CD8-positive, alpha-beta memory T cell (primary cell): Measurements from ENCODE around the gene NUBP2. TPM values are rescaled to one million over a fixed set of nuclear protein-coding genes. Genes with fewer than 3 reads are reported as not detected.
A peak's percentile ranks its signal among the peaks of the same experiment; 100 is the strongest.

Experiments used
- CTCF ChIA-PET: fragments of 350-600 bp; sonication (Branson Sonifier 250); formaldehyde crosslinking; loops from one replicate; lab custom pipeline; 2021; ENCODE audit warnings: antibody characterized with exemption; lab: Charles Lee
- POLR2A ChIA-PET: fragments of 350-600 bp; sonication (Branson Sonifier 250); formaldehyde crosslinking; loops from one replicate; lab custom pipeline; 2021; ENCODE audit warnings: antibody characterized with exemption; lab: Charles Lee
- DNase-seq, 5 donors: peaks; one replicate each; pipeline versions ENCODE4 v3.0.0 to v3.0.0-alpha.2; 2020 to 2022; ENCODE audit warnings: mixed read lengths in 1 of 5
- H3K27ac ChIP-seq: one replicate; pipeline ENCODE4 v1.7.0; 2013; ENCODE audit warnings: low read depth, mild to moderate bottlenecking, low read length, moderate library complexity
- H3K27me3 ChIP-seq: 2 replicates; pipeline ENCODE4 v1.7.0; 2013; ENCODE audit warnings: low read length, mild to moderate bottlenecking; ENCODE audit not compliant: insufficient read depth, poor library complexity, severe bottlenecking
- H3K36me3 ChIP-seq: 2 replicates; pipeline ENCODE4 v1.7.0; 2013; ENCODE audit warnings: mild to moderate bottlenecking, low read length, moderate library complexity; ENCODE audit not compliant: insufficient read depth
- H3K4me1 ChIP-seq: 2 replicates; pipeline ENCODE4 v1.7.0; 2013; ENCODE audit warnings: mild to moderate bottlenecking, low read length, moderate library complexity; ENCODE audit not compliant: insufficient read depth
- H3K4me3 ChIP-seq: 2 replicates; pipeline ENCODE4 v1.7.0; 2013; ENCODE audit warnings: mild to moderate bottlenecking, low read length
- H3K9me3 ChIP-seq: 2 replicates; pipeline ENCODE4 v1.7.0; 2013; ENCODE audit warnings: mild to moderate bottlenecking, low read length
- H3K27ac Mint-ChIP-seq, 8 donors: one replicate each; pipeline ENCODE4 v1.8.0; 2020 to 2021; ENCODE audit warnings: mixed read lengths in 8 of 8, mild to moderate bottlenecking in 6 of 8, inconsistent platforms in 3 of 8, moderate library complexity in 3 of 8
- H3K27me3 Mint-ChIP-seq, 2 donors: one replicate each; pipeline ENCODE4 v1.8.0; 2020 to 2021; ENCODE audit warnings: mixed read lengths in 2 of 2, mild to moderate bottlenecking in 1 of 2, moderate library complexity in 1 of 2
- H3K36me3 Mint-ChIP-seq, 3 donors: one replicate each; pipeline ENCODE4 v1.8.0; 2020 to 2021; ENCODE audit warnings: mixed read lengths in 3 of 3, inconsistent platforms in 1 of 3, mild to moderate bottlenecking in 1 of 3
- H3K4me1 Mint-ChIP-seq, 3 donors: one replicate each; pipeline ENCODE4 v1.8.0; 2020 to 2021; ENCODE audit warnings: mixed read lengths in 3 of 3, inconsistent platforms in 1 of 3, mild to moderate bottlenecking in 1 of 3
- H3K4me3 Mint-ChIP-seq, 7 donors: one replicate each; pipeline ENCODE4 v1.8.0; 2020 to 2021; ENCODE audit warnings: mixed read lengths in 7 of 7, mild to moderate bottlenecking in 6 of 7, moderate library complexity in 4 of 7, inconsistent platforms in 2 of 7
- H3K9me3 Mint-ChIP-seq, 5 donors: one replicate each; pipeline ENCODE4 v1.8.0; 2020 to 2022; ENCODE audit warnings: mixed read lengths in 5 of 5, mild to moderate bottlenecking in 3 of 5, moderate library complexity in 2 of 5, inconsistent platforms in 1 of 5
- polyA plus RNA-seq: library from polyadenylated mRNA; unstranded; fragments of 300-500 nt; fragmentation: Illumina TruSeq; gene quantifications from one replicate; pipeline ENCODE4 v1.2.3, GENCODE V29; 2021
- total RNA-seq, 2 experiments: library from RNA; stranded (reverse); gene quantifications; one replicate each; pipeline ENCODE4 v1.2.3, GENCODE V29; 2021

NUBP2 gene
- total and polyA plus RNA-seq, 3 experiments from 2014 or later, result 73.9 to 96.6 (median 82.8) TPM

- POLR2A ChIA-PET, result no interaction called here
Observed at GRCh38 chr16:1786242-1787055, 3.7 kb downstream of the NUBP2 start.

GRCh38 chr16:1787056-1787321, 4.2 kb downstream of the NUBP2 start:
- H3K4me1 Mint-ChIP-seq, result peaks cover 16 to 38% (median 16%) of the 10 kb centered on the region in 3 donors
- POLR2A ChIA-PET, result no interaction called here
- peaks cover 9% of the 10 kb centered on the region for H3K36me3 ChIP-seq

More at GRCh38 chr16:1786242-1787055, 3.7 kb downstream of the NUBP2 start:
- Mint-ChIP-seq H3K36me3 (peaks cover 0 to 46% (median 3%) of the 10 kb centered on the region in 3 donors), H3K4me1 (peaks cover 20 to 43% (median 21%) of the 10 kb centered on the region in 3 donors), H3K9me3 (no peaks in the 10 kb centered on the region), H3K4me3 (no peak overlapping the region), H3K27ac (no peak overlapping the region), H3K27me3 (peaks cover 0 to 2% of the 10 kb centered on the region in 2 donors)
- CTCF ChIA-PET, result no interaction called here
- Histone ChIP-seq H3K4me1 (peaks cover 23% of the 10 kb centered on the region), H3K36me3 (peaks cover 9% of the 10 kb centered on the region), H3K27ac (no peak overlapping the region), H3K4me3 (no peak overlapping the region), H3K27me3 (no peaks in the 10 kb centered on the region), H3K9me3 (no peaks in the 10 kb centered on the region)
- no peak for DNase-seq

GRCh38 chr16:1787322-1788094, 4.7 kb downstream of the NUBP2 start:
- POLR2A ChIA-PET, result no interaction called here
- no peak for DNase-seq

More at GRCh38 chr16:1787056-1787321, 4.2 kb downstream of the NUBP2 start:
- Histone ChIP-seq H3K27me3 (no peaks in the 10 kb centered on the region), H3K4me3 (no peak overlapping the region), H3K27ac (no peak overlapping the region), H3K4me1 (peaks cover 18% of the 10 kb centered on the region), H3K9me3 (no peaks in the 10 kb centered on the region)
- Mint-ChIP-seq H3K9me3 (no peaks in the 10 kb centered on the region), H3K27ac (no peak overlapping the region), H3K4me3 (no peak overlapping the region), H3K36me3 (peaks cover 0 to 42% (median 3%) of the 10 kb centered on the region in 3 donors), H3K27me3 (peaks cover 0 to 2% of the 10 kb centered on the region in 2 donors)
- no peak for DNase-seq
- CTCF ChIA-PET, result no interaction called here

GRCh38 chr16:1788095-1788707, 5.4 kb downstream of the NUBP2 start:
- no peak for DNase-seq
- no peak overlapping the region for H3K4me3 Mint-ChIP-seq
- Histone ChIP-seq H3K9me3 (no peaks in the 10 kb centered on the region), H3K4me1 (peaks cover 18% of the 10 kb centered on the region), H3K27ac (no peak overlapping the region), H3K27me3 (no peaks in the 10 kb centered on the region), H3K4me3 (no peak overlapping the region), H3K36me3 (peaks cover 9% of the 10 kb centered on the region)
- no peaks in the 10 kb centered on the region for H3K9me3 Mint-ChIP-seq
- CTCF ChIA-PET, result no interaction called here
- H3K27me3 Mint-ChIP-seq, result no peaks in the 10 kb centered on the region
- no peak overlapping the region for H3K27ac Mint-ChIP-seq
- POLR2A ChIA-PET, result no interaction called here
- H3K4me1 Mint-ChIP-seq, result peaks cover 12 to 32% (median 14%) of the 10 kb centered on the region in 3 donors
- peaks cover 0 to 36% (median 3%) of the 10 kb centered on the region in 3 donors for H3K36me3 Mint-ChIP-seq

More at GRCh38 chr16:1787322-1788094, 4.7 kb downstream of the NUBP2 start:
- no peaks in the 10 kb centered on the region for H3K9me3 ChIP-seq
- CTCF ChIA-PET, result no interaction called here
- H3K36me3 ChIP-seq, result peaks cover 9% of the 10 kb centered on the region
- peaks cover 0 to 40% (median 3%) of the 10 kb centered on the region in 3 donors for H3K36me3 Mint-ChIP-seq
- H3K4me1 ChIP-seq, result peaks cover 18% of the 10 kb centered on the region
- no peak overlapping the region for H3K27ac ChIP-seq
- no peak overlapping the region for H3K4me3 ChIP-seq
- no peak overlapping the region for H3K27ac Mint-ChIP-seq
- H3K9me3 Mint-ChIP-seq, result no peaks in the 10 kb centered on the region
- H3K27me3 ChIP-seq, result no peaks in the 10 kb centered on the region
- peaks cover 16 to 37% (median 16%) of the 10 kb centered on the region in 3 donors for H3K4me1 Mint-ChIP-seq
- H3K27me3 Mint-ChIP-seq, result peaks cover 0 to 2% of the 10 kb centered on the region in 2 donors
- no peak overlapping the region for H3K4me3 Mint-ChIP-seq

GRCh38 chr16:1788708-1789100, 5.9 kb downstream of the NUBP2 start:
- Histone ChIP-seq H3K9me3 (no peaks in the 10 kb centered on the region), H3K27me3 (no peaks in the 10 kb centered on the region), H3K4me1 (peaks cover 18% of the 10 kb centered on the region), H3K27ac (no peak overlapping the region), H3K36me3 (peaks cover 9% of the 10 kb centered on the region), H3K4me3 (no peak overlapping the region)
- Mint-ChIP-seq H3K36me3 (peaks cover 0 to 33% (median 3%) of the 10 kb centered on the region in 3 donors), H3K4me1 (peaks cover 9 to 27% (median 10%) of the 10 kb centered on the region in 3 donors), H3K27ac (peak overlapping the region in 1 of 8 donors; percentile 85), H3K27me3 (no peaks in the 10 kb centered on the region), H3K4me3 (peak overlapping the region in 1 of 7 donors; percentile 75), H3K9me3 (no peaks in the 10 kb centered on the region)
- ChIA-PET CTCF (no interaction called here), POLR2A (no interaction called here)
- DNase-seq, result no peak

GRCh38 chr16:1789643-1790045, 6.9 kb downstream of the NUBP2 start:
- H3K36me3 ChIP-seq, result peaks cover 9% of the 10 kb centered on the region
- peaks cover 12% of the 10 kb centered on the region for H3K4me1 ChIP-seq
- no peaks in the 10 kb centered on the region for H3K9me3 ChIP-seq
- H3K9me3 Mint-ChIP-seq, result no peaks in the 10 kb centered on the region
- peaks cover 0 to 33% (median 3%) of the 10 kb centered on the region in 3 donors for H3K36me3 Mint-ChIP-seq
- H3K4me1 Mint-ChIP-seq, result peaks cover 4 to 21% (median 9%) of the 10 kb centered on the region in 3 donors
- no peak overlapping the region for H3K27ac Mint-ChIP-seq
- no peak overlapping the region for H3K4me3 ChIP-seq
- H3K27me3 Mint-ChIP-seq, result no peaks in the 10 kb centered on the region
- no peak overlapping the region for H3K27ac ChIP-seq
- DNase-seq, result no peak
- no peak overlapping the region for H3K4me3 Mint-ChIP-seq
- ChIA-PET POLR2A (no interaction called here), CTCF (no interaction called here)
- no peaks in the 10 kb centered on the region for H3K27me3 ChIP-seq

GRCh38 chr16:1790261-1790610, 7.5 kb downstream of the NUBP2 start:
- no peaks in the 10 kb centered on the region for H3K9me3 Mint-ChIP-seq
- CTCF ChIA-PET, result no interaction called here

More at GRCh38 chr16:1790261-1790610, 7.5 kb downstream of the NUBP2 start:
- H3K4me1 Mint-ChIP-seq, result peaks cover under 1 to 17% (median 5%) of the 10 kb centered on the region in 3 donors
- H3K27ac Mint-ChIP-seq, result peak overlapping the region in 1 of 8 donors; percentile 69
- Histone ChIP-seq H3K27ac (no peak overlapping the region), H3K4me3 (no peak overlapping the region), H3K27me3 (no peaks in the 10 kb centered on the region), H3K36me3 (peaks cover 9% of the 10 kb centered on the region), H3K9me3 (no peaks in the 10 kb centered on the region), H3K4me1 (peaks cover 7% of the 10 kb centered on the region)
- POLR2A ChIA-PET, result interaction anchor here (2.5 kb wide), 1 partner anchor 7 kb away, joined by 9 read pairs; the partner anchor contains the start of genes NUBP2 and SPSB3
- H3K36me3 Mint-ChIP-seq, result peaks cover 0 to 32% (median 3%) of the 10 kb centered on the region in 3 donors
- H3K4me3 Mint-ChIP-seq, result no peak overlapping the region
- no peaks in the 10 kb centered on the region for H3K27me3 Mint-ChIP-seq
- DNase-seq, result no peak
